ENCODE results near the gene C1QB. TPM values are rescaled to one million over a fixed set of nuclear protein-coding genes. Genes with fewer than 3 reads are reported as not detected.

The C1QB gene
- total and polyA plus RNA-seq, 2 experiments from 2014 or later: not detected

DNA sequence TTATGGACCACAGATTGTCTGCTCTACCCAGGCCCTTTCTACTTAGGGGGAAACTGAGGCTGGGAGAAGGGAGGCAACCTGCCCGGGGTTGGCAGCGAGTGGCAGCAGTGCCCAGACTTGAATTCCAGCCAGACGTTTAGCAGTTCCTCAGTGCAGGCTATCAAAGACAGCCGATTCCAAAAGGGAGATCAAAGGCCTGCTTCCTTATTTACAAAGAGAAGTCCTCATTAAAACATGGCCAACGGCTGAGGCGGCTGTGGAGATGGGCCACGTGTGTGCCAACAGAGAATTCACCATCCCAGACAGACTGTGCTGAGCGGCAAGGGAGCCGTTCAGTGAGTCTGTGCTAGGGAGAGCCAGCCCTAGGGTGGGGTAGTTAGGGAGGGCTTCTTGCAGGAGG is 27.7 kb downstream of the C1QB start:
- Histone ChIP-seq H3K4me3 (no peak overlapping the region), H3K27ac (no peak overlapping the region), H3K36me3 (no peaks in the 10 kb centered on the region), H3K9me3 (ENCODE audit: low read depth) (no peaks in the 10 kb centered on the region), H3K27me3 (no peaks in the 10 kb centered on the region), H3K4me1 (ENCODE audit: low read depth) (peaks cover 12% of the 10 kb centered on the region)
- no peak for DNase-seq (ENCODE audit: low read depth in 1 of 2, low spot score in 1 of 2)
- TF ChIP-seq, protein P1, sequence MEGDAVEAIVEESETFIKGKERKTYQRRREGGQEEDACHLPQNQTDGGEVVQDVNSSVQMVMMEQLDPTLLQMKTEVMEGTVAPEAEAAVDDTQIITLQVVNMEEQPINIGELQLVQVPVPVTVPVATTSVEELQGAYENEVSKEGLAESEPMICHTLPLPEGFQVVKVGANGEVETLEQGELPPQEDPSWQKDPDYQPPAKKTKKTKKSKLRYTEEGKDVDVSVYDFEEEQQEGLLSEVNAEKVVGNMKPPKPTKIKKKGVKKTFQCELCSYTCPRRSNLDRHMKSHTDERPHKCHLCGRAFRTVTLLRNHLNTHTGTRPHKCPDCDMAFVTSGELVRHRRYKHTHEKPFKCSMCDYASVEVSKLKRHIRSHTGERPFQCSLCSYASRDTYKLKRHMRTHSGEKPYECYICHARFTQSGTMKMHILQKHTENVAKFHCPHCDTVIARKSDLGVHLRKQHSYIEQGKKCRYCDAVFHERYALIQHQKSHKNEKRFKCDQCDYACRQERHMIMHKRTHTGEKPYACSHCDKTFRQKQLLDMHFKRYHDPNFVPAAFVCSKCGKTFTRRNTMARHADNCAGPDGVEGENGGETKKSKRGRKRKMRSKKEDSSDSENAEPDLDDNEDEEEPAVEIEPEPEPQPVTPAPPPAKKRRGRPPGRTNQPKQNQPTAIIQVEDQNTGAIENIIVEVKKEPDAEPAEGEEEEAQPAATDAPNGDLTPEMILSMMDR (IDR thresholded peaks at IDR 0.05; ENCODE audit: low read depth, low read length): no peak

DNA sequence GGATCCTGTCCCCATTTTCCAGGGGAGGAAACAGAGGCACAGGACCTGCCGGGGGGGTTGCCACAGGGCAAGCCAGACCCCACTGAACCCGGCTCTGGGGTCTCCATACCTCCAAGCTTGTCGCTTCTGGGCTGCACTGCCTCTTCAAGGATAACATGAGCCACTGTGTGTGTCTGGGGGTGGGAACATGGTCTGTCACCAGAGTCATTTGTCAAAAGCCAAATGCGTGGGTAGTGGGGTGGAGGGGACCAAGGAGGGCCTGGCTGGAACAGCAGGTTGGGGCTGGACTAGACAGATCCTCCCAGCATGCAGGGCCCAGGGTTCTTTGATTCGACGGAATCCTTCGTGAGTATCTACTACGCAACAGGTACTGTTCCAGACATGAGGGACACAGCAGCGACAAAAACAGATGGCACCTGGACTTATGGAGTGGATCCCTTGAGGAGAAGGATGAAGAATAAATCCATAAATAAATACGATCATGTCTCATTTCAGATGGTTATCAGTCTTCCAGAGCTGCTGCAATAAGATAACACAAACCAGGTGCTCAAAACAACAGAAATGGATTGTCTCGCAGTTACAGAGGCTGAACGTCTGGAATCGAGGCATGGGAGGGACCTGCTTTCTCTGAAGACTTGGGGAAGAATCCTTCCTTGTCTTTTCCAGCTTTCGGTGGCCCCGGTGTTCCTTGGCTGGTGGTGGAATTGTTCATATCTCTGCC is 28.7 kb downstream of the C1QB start:
- Histone ChIP-seq H3K27ac (no peak overlapping the region), H3K9me3 (ENCODE audit: low read depth) (no peaks in the 10 kb centered on the region), H3K27me3 (no peaks in the 10 kb centered on the region), H3K36me3 (no peaks in the 10 kb centered on the region), H3K4me1 (ENCODE audit: low read depth) (peaks cover 17% of the 10 kb centered on the region), H3K4me3 (no peak overlapping the region)
- no peak for DNase-seq (ENCODE audit: low read depth in 1 of 2, low spot score in 1 of 2)
- TF ChIP-seq, protein P1 (IDR thresholded peaks at IDR 0.05; ENCODE audit: low read depth, low read length): no peak

DNA sequence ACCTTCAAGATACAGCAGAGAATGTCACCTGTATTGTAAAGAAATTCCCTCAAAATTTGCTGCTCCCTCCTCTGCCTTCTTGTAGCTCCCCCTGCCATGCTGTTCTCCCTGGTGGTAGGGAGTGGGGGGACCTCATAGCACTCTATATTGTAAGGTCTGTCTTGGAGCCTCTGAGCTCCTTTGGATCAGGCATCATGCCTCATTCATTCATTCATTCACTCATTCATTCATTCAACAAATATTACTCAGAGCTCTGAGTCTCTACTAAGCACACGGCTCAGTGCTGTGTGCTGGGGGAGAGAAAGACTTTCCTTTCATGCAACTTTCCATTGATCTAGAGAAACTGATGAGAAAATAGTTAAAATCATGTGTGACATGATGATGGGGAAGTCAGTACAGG is 30.5 kb downstream of the C1QB start:
- Histone ChIP-seq H3K27me3 (no peaks in the 10 kb centered on the region), H3K4me3 (no peak overlapping the region), H3K27ac (no peak overlapping the region), H3K9me3 (ENCODE audit: low read depth) (no peaks in the 10 kb centered on the region), H3K36me3 (no peaks in the 10 kb centered on the region), H3K4me1 (ENCODE audit: low read depth) (peaks cover 17% of the 10 kb centered on the region)
- TF ChIP-seq, protein P1 (IDR thresholded peaks at IDR 0.05; ENCODE audit: low read depth, low read length): no peak
- DNase-seq (ENCODE audit: low read depth in 1 of 2, low spot score in 1 of 2): no peak

DNA sequence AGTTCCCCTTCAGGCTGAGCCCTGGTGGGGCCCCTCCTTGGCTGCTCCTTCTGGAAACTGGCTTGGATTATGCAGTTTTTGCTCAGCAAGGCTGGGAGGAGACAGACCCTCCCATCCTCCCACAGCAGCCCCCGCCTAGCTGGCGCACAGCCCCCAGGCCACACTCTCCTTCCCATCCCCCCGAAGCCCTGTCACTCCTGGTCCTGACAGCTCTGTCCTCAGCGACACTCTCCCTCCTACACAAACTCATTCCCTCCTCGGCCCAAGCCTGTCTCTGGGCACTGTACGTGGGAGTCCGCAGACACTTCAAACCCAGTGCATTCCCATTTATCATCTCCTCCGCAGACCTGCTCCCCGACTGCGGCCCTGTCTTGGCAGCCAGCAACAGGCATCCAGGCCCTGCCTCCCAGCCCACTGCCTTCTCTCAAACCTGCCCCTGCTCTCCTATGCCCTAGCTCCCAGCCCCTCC is 32.6 kb downstream of the C1QB start:
- Histone ChIP-seq H3K27me3 (no peaks in the 10 kb centered on the region), H3K4me3 (no peak overlapping the region), H3K9me3 (ENCODE audit: low read depth) (no peaks in the 10 kb centered on the region), H3K27ac (peak overlapping the region; percentile 12), H3K4me1 (ENCODE audit: low read depth) (peaks cover 10% of the 10 kb centered on the region), H3K36me3 (no peaks in the 10 kb centered on the region)
- DNase-seq (ENCODE audit: low read depth in 1 of 2, low spot score in 1 of 2): peak; percentile 34 to 41
- TF ChIP-seq, protein P1 (IDR thresholded peaks at IDR 0.05; ENCODE audit: low read depth, low read length): no peak

DNA sequence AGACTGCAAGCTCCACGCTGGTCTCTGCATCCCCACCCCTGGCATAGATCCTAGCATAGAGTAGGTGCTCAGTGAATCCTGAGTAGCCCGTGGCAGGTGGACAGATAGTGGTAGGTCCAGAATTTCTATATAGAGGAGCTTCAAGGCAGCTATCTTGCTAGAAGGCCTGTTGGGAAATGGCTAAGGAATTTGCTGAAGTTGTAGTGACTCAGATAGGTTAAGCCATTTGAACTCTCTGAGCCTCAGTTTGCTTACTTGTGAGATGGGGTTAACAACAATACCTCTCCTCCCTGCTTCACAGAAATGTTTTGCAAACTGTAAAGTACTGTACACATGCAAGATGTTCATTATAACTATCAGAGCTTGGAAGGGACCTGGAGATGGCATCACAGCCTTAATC is 34.2 kb downstream of the C1QB start:
- DNase-seq (ENCODE audit: low read depth in 1 of 2, low spot score in 1 of 2): no peak
- no peaks in the 10 kb centered on the region for H3K9me3 ChIP-seq (ENCODE audit: low read depth)
- TF ChIP-seq, protein P1 (IDR thresholded peaks at IDR 0.05; ENCODE audit: low read depth, low read length): no peak
- no peaks in the 10 kb centered on the region for H3K36me3 ChIP-seq
- H3K27me3 ChIP-seq: no peaks in the 10 kb centered on the region
- H3K4me1 ChIP-seq (ENCODE audit: low read depth): peaks cover 10% of the 10 kb centered on the region
- no peak overlapping the region for H3K27ac ChIP-seq
- no peak overlapping the region for H3K4me3 ChIP-seq

Measured in cardiac muscle cell (in vitro differentiated cells and primary cell).